NCI-H1694 (cell line): ENCODE measurements around the gene CACNA1A.

ENCODE experiments used
- DNase-seq: peaks from one replicate; lab custom pipeline; 2025; lab: John Stamatoyannopoulos, UW

Gene CACNA1A

GRCh38 chr19:13163609-13164342, 342.5 kb downstream of the CACNA1A start:
- DNase-seq = no peak

DNA sequence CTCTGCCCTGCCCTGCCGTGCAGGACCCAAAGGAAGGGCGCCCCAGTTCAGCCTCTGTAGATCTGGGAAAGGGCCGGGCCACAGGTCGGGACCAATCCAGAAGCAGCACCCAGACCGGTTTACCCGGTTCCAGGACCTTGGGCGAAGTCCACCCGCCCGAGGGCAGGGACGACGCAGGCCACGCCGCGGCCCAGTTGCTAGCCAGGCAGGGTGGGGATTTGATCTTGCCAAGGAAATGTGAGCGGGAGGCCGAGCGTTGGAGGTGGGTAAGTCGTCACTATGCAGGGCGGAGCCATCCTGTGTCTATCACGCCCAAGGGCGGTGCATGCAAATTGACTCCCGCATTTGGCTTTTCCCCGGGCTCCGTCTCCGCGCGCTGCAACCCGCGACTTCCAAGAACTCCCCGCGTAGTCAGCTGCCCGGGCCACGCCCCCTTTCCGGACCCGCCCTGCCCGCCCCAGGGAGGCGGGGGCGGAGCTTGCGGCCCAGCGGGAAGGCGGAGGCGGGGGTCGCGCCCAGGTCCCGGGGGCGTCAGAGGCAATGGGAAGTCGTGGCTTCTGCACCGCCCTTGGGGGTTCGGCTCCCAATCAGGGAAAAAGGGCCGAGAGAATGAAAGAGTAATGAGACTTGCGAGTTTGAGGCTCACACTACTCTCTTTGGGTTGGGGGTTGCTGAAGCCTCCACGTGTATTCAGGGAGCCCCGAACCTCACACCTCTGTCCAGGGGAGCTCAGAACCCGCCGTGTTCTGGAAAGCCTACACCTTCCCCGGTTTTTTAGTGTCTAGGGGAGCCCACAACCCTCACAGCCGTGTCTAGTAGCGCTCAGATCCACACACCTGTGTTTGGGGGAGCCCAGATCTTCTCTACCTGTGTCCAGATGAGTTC, 343.3 kb downstream of the CACNA1A start:
- DNase-seq = peak; percentile 74

DNA sequence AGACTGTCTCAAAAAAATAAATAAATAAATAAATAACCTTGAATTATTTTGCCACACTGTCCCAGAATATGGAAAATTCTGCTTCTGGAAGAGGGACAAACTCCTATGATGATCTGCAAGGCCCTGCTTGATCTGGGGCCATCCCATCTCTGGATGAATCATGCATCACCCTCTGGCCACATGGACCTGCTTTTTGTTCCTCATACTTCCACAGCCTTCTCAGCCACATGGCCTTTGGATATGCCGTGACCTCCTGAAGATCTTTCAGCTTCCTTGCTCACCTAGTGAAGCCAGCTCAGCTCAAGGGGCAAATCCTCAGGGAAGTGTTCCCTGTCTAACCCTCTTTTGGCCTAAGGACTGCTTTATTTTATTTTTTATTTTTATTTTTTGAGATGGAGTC, 345.7 kb downstream of the CACNA1A start:
- no peak for DNase-seq

DNA sequence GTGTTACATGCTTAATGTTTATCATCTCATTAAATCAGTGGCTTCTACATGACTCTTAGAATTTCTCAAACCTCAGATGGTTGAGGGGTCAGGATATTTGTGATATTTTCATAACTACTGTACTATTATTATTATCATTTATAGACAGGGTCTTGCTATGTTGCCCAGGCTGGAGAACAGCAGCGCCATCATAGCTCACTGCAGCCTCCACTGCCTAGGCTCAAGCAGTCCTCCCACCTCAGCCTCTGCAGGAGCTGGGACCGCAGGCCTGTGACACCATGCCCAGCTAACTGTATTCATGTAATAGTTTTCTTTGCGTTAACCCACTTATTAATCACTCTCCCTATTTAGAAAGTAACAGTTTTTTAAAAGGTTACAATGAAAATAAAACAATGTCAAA, 346.6 kb downstream of the CACNA1A start:
- DNase-seq = no peak
